Motor neuron (in vitro differentiated cells): ENCODE measurements around the gene MORC1. TPM values are rescaled to one million over a fixed set of nuclear protein-coding genes. Genes with fewer than 3 reads are reported as not detected.

Experiments used
- ATAC-seq, 8 experiments: fragments of 200-7000 bp; cut with Tn5 transposase; replicated peaks in 6 of 8; 2 replicates each; pipeline ENCODE4 v1.8.0; 2021; ENCODE audit warnings: mild to moderate bottlenecking in 8 of 8, moderate library complexity in 8 of 8
- H3K27ac ChIP-seq, 2 donors: fragments of 250-450 bp; sonication (Bioruptor Pico); 2 replicates each; pipeline ENCODE4 v1.9.0; 2021; ENCODE audit warnings: antibody characterized with exemption in 2 of 2, mild to moderate bottlenecking in 2 of 2, moderate library complexity in 1 of 2
- H3K4me1 ChIP-seq, 2 donors: fragments of 250-450 bp; sonication (Bioruptor Pico); replicated peaks in 1 of 2; 2 replicates each; pipeline ENCODE4 v1.6.1; 2021; ENCODE audit warnings: antibody characterized with exemption in 2 of 2, mild to moderate bottlenecking in 2 of 2, moderate library complexity in 1 of 2
- H3K4me3 ChIP-seq, 5 donors: fragments of 250-450 bp; sonication (Bioruptor Pico); 2 replicates each; pipeline ENCODE4 v1.9.0; 2021; ENCODE audit warnings: antibody characterized with exemption in 5 of 5, mild to moderate bottlenecking in 5 of 5, moderate library complexity in 4 of 5
- WGBS, 10 experiments: fragments of 450-650 bp; shearing (Covaris generic); methylation state at CpG; one replicate each; pipeline ENCODE4 v1.0.0; 2022; 5-methylcytosine and 5-hydroxymethylcytosine counted together
- in situ Hi-C, 9 experiments: fragments of 400-800 bp; cut with MboI; loops; one replicate each; pipeline ENCODE4 v1.15.0; 2021; ENCODE audit warnings: low sequenced_read_pairs in 9 of 9, low pct_unique_long_range_greater_than_20kb in 2 of 9; ENCODE audit not compliant: unreplicated experiment in 9 of 9
- total RNA-seq, 8 experiments: library from RNA; unstranded; fragments of 300-600 nt; gene quantifications; 2 replicates each; pipeline versions ENCODE4 v1.2.3 to v1.2.4, GENCODE V29; 2022

MORC1 gene
- total RNA-seq, 8 experiments from 2014 or later: 0.05 to 0.35 (median 0.14) TPM; not detected in 4

DNA sequence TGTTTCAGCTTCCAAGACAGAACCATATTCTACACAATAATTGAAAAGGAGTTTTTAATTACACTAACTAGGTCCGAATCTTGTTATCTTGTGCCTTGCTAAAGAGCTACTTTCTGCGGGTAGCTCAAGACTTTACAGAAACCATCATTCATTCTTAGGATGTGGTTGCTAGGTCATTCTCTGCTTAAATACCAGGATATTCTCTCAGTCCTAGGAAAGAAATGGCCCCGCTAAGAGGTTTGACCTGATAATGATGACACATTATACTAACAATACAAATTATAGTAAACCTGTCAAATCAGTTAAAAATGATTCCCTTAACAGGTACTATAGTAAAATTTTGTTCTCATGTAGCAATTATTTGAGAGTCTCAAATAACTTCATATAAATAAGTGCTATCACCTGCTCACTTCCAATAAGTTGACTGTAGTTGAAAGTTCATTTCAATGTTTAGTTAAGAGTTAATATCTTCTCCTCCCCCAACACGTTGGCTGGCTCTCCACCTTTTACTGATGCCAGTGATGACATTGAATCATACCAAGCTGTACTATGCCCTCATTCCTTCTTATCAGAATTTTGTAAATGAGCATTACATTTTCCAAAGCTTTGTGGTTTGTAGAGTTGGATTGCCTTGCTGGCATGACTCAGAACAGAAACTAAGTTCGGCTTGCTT lies 15.0 kb upstream of the MORC1 start:
- H3K27ac ChIP-seq: no peak overlapping the region

DNA sequence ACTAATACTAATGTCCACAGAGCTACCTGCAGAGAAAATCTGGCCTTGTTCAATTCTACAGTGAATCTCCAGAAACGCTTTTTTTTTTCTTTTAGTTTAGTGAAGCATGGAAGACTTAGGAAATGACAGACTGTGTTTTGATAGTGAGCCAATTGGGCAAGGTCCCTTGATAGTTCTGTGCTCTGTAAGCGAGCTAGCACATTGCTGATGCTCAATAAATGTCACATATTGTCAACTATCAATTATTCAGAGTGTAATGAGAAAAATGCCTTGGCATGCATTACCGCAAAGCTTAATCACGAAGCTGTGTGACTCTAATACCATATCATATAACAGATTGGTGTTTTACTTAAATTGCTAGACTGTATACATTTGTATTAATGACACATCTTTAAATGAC lies 13.3 kb upstream of the MORC1 start:
- WGBS, 10 experiments: 0 to 77% (median 32%) methylated on average over 1 to 4 of the region's 4 CpGs; no CpG with 5 or more reads in 2 of the 10 experiments
- peak in 5 of 8 experiments; percentile 48 to 81 (median 65) for ATAC-seq
- no peak overlapping the region for H3K27ac ChIP-seq
- H3K4me3 ChIP-seq: no peak overlapping the region
- peaks cover 0 to 5% of the 10 kb centered on the region in 2 donors for H3K4me1 ChIP-seq
- in situ Hi-C loops: no loop called here

More for the DNA sequence above, 15.0 kb upstream of the MORC1 start:
- in situ Hi-C loops: no loop called here
- peaks cover 0 to 8% of the 10 kb centered on the region in 2 donors for H3K4me1 ChIP-seq
- ATAC-seq: no peak
- 10 to 95% (median 76%) methylated on average over 2 to 5 of the region's 5 CpGs for WGBS, 10 experiments
- no peak overlapping the region for H3K4me3 ChIP-seq

DNA sequence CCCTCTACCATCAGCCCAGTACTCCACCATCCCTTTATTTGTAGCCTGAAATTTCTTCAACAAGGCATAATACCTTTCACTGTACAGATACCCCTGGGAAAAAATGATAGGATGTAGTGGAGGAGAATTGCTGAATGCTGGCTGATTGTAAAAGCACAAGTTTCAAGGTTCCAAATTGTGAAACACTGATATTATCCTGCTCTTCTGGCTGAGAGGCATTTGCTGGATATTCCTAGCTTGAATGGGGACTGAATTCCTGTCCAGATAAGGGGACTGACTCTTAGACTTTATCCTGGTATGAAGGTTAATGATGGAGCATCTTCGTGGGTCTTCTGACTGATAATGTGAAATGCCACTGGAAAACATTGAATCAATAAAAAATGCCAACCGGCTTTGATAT lies 9.6 kb upstream of the MORC1 start:
- in situ Hi-C loops: no loop called here
- H3K27ac ChIP-seq: no peak overlapping the region
- H3K4me3 ChIP-seq: no peak overlapping the region
- WGBS, 10 experiments: 0 to 100% (median 60%) methylated on average over 1 to 2 of the region's 2 CpGs; no CpG with 5 or more reads in 3 of the 10 experiments
- no peak for ATAC-seq
- H3K4me1 ChIP-seq: peaks cover 0 to 10% of the 10 kb centered on the region in 2 donors

DNA sequence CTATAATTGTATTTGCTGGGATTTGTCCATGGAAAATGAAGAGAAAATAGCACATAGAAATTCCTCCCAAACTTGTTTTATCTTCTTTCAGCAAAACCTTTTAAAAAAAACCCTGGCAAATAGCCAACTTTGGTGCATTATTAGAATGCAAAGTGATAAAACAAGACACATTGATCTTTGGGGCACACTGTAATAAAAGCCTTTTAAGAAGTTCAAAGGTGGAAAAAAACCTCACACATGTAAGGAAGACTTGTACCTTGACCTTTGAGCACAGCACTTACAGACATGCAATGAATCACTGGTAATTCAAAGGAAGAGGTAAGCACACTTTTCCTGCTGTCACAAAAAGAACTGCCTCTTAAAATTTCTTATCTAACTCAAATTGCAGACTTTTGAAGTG lies 8.0 kb upstream of the MORC1 start:
- no peak overlapping the region for H3K4me3 ChIP-seq
- in situ Hi-C loops: no loop called here
- peak in 1 of 8 experiments; percentile 24 for ATAC-seq
- H3K27ac ChIP-seq: no peak overlapping the region
- peaks cover 0 to 7% of the 10 kb centered on the region in 2 donors for H3K4me1 ChIP-seq

DNA sequence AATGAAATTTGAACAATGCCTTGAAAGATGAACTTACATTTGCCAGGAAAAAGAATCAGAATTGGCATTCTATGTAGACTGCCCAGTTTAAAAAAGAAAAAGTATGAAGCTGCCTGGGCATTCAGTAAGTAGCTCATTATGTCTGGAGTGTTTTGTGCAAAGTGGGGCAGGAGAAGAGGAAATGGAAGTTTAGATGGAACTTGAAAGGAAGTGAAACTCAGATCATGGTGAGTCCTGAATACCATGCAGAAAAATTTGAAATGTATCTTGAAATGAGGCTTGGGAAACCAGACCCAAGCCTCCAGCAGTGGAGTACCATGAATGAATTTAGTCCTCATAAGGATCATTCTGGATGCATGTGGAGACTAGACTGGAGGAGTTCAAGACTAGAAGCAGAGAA lies 4.8 kb upstream of the MORC1 start:
- H3K4me1 ChIP-seq: peaks cover 0 to 6% of the 10 kb centered on the region in 2 donors
- in situ Hi-C loops: no loop called here
- H3K27ac ChIP-seq: no peak overlapping the region
- H3K4me3 ChIP-seq: no peak overlapping the region
- no peak for ATAC-seq

DNA sequence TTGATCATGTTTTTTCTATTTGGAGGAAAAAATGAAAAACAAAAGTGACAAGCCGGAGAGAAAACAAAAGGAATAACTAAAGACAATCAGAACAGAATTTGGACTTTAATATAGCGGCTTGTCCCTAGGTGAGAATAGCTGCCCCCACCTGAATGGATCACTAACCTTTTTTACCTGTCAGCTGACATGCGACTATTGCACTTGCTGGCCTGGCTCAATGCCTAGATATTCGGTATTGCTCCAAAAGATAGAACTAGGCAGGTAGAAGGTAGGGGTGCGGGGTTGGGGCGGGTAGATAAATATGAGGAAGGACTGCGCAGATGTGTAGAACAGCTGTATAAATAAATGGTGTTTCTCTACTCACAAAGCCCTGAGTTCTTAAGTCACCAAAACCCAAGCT lies 650 bp upstream of the MORC1 start:
- in situ Hi-C loops: no loop called here
- no peak for ATAC-seq
- Histone ChIP-seq H3K27ac (no peak overlapping the region), H3K4me1 (peaks cover 0 to 4% of the 10 kb centered on the region in 2 donors), H3K4me3 (no peak overlapping the region)
- WGBS, 10 experiments: 27 to 100% (median 92%) methylated on average over 1 to 5 of the region's 7 CpGs; no CpG with 5 or more reads in 3 of the 10 experiments

DNA sequence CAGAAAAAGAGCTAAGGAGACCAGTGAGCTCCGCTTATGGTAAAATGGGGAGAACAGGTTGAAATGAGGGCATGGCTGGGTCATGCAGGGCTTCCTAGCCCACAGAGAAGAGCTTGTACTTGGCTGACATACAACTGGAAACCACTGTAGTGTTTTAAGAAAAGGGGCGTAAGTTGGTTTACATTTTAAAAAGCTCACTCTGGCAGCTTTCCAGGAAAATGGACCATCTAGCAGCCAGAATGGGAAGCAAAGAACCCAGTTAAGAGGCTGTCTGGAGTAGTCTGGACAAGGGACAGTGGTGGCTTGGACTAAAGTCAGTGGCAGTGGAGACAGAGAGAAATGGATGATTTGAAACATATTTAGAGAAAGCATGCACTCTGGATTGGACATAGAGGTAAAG lies 1.9 kb downstream of the MORC1 start:
- Histone ChIP-seq H3K4me1 (peaks cover 0 to 4% of the 10 kb centered on the region in 2 donors), H3K4me3 (no peak overlapping the region), H3K27ac (no peak overlapping the region)
- 54 to 100% (median 84%) methylated on average over 1 to 2 of the region's 2 CpGs; no CpG with 5 or more reads in 2 of the 10 experiments for WGBS, 10 experiments
- in situ Hi-C loops: no loop called here
- ATAC-seq: no peak

DNA sequence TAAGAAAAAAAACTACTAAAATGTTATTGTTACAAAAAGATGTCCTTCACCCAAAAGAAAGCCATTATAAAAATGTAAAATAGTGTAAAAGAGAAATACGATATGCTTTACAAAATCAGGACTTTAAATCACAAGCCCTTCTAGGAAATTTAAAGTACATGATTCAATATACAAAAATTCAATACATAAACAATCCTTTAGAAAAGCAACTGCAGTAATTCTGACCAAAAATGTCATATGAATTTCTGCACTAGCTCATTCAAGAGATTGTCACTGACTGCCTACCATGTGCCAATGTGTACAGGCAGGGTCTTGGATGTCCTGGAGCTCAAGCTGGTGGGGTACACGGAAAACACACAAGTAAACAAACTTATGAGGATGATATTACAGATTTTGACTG lies 2.5 kb downstream of the MORC1 start:
- no peak for ATAC-seq
- WGBS, 10 experiments: 0 to 90% (median 10%) methylated on average over 1 to 2 of the region's 2 CpGs; no CpG with 5 or more reads in 3 of the 10 experiments

DNA sequence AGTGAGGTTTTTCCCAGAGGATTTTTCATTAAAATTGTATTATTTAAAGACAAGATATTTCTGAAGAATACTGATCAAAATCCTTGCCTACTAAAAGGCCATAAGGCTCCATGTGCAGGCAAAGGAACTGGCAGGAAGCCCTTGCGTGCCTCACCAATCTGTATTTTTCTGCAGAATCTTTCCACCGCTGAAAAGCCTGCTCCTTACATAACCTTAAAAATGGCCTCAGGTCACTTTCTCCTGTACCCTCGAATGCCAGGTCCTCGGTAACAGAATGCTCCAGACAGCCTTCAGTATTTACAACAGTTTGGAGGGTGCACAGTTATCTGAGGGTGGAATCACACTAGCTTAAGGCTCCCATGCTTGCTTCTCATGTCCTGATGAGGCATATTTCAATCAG lies 3.2 kb downstream of the MORC1 start:
- Histone ChIP-seq H3K27ac (no peak overlapping the region), H3K4me3 (no peak overlapping the region), H3K4me1 (peaks cover 0 to 4% of the 10 kb centered on the region in 2 donors)
- in situ Hi-C loops: no loop called here
- no peak for ATAC-seq
- 0 to 100% (median 81%) methylated on average over 2 to 4 of the region's 4 CpGs; no CpG with 5 or more reads in 2 of the 10 experiments for WGBS, 10 experiments

More for the DNA sequence above, 2.5 kb downstream of the MORC1 start:
- H3K4me3 ChIP-seq: no peak overlapping the region
- in situ Hi-C loops: no loop called here
- no peak overlapping the region for H3K27ac ChIP-seq
- peaks cover 0 to 4% of the 10 kb centered on the region in 2 donors for H3K4me1 ChIP-seq

DNA sequence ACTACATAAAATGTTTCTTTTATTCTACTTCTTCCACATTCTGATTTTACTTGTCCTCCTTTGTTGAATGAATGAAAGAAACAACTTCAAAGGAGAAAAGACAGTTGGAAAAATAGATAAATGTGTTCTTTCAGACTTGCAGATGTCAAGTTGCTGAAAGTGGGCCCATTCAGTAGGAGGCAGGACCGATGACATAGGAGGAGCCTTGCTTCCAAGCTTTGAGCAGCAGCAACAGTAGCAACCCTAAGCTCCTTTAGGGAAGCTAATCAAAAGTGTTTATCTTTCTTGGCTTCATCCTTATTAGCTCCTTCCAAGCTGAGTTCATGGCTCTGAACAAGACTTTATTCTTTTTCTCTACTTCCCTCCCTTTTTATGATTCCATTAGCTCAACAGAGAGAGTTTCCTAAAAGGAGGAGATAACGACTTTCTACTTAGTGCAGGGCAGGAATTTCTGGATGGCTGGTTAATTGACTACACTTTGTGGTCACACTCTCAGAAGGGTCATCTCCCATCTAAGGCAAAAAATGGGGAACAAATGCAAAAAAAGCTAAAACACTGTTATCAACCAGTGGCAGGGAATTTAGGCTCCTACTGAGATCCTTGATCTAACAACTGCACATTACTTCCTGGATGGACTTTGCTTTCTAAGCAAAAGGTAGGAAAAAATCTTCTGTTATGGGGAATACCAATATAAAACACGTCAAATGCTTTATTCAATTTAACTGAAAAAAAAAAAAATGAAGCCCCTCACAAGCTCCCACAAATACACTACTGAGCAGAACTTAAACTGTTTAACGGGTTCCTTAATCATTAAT lies 4.8 kb downstream of the MORC1 start:
- in situ Hi-C loops: no loop called here
- Histone ChIP-seq H3K4me1 (peaks cover 0 to 4% of the 10 kb centered on the region in 2 donors), H3K27ac (no peak overlapping the region), H3K4me3 (no peak overlapping the region)
- 0 to 100% (median 61%) methylated on average over 1 to 4 of the region's 4 CpGs for WGBS, 10 experiments
- no peak for ATAC-seq

DNA sequence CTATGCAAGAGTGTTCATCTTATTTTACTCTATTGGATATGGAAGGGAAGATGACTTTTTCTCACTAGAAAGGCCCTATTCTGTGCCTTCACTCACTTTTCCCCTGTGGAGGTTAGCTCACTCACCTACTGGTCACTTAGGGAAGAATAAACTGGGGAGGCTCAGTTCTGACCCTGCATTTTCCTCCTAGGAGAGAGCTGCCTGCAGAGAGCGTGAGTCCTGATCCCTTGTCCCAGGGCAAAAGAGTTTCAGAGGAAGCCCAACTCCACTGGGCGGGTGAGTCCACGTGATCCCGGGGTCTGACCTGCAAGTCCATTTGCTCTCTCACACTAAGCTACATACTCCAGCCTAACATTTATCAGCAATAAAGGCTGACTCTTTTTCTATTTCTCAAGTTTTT lies 8.4 kb downstream of the MORC1 start:
- Histone ChIP-seq H3K4me3 (no peak overlapping the region), H3K4me1 (no peaks in the 10 kb centered on the region), H3K27ac (no peak overlapping the region)
- 0 to 100% (median 92%) methylated on average over 1 to 4 of the region's 4 CpGs; no CpG with 5 or more reads in 3 of the 10 experiments for WGBS, 10 experiments
- in situ Hi-C loops: no loop called here
- ATAC-seq: no peak

DNA sequence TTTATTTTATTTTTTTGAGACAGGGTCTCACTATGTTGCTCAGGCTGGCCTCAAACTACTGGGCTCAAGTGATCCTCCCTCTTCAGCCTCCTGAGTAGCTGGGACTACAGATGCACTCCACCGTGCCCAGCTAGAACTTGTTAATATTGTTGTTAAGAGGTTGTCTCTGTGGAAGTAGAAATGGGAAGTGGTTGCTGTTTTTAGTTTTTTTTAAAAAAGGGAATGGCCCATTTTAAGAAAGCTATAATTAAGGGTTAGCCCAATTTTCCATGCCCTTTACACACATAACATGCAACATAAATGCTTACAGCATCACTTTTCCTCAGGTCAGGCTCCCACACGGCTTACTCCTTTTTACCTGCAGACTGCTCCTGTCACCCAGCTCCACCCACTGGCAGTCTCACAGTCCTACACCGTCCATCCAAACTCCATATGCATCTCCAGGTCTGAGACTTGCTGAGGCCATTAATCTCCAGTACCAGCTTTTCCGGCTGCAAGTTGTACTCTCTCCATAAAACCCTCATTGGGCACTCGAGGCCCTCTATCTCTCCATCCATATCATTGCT lies 19.8 kb downstream of the MORC1 start:
- Histone ChIP-seq H3K4me3 (no peak overlapping the region), H3K27ac (no peak overlapping the region), H3K4me1 (no peaks in the 10 kb centered on the region)
- in situ Hi-C loops: no loop called here
- 0 to 100% (median 66%) methylated on average over 1 to 4 of the region's 5 CpGs; no CpG with 5 or more reads in 2 of the 10 experiments for WGBS, 10 experiments
- ATAC-seq: peak in 1 of 8 experiments; percentile 44

DNA sequence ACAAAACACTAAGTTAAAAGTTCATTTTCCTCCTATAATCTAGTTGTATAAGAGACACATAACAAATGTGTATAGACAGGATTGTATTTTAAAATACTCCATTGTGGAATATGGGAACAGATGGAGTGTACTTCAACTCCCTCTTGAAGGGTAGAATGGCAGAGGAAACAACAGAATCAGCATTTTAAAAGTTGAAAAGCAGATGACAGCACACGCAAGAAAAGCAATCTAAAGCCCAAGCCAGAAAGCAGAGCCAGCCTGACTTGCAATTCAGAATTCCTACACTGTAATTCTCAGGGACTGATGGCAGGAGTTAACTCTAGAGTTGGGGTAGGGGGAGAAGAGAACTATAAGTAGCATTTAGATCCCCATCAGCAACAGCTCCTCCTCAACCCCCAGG lies 22.8 kb downstream of the MORC1 start:
- Histone ChIP-seq H3K27ac (no peak overlapping the region), H3K4me1 (no peaks in the 10 kb centered on the region), H3K4me3 (no peak overlapping the region)
- in situ Hi-C loops: no loop called here
- WGBS, 10 experiments: 0 to 100% (median 78%) methylated on average over 1 of the region's 1 CpG; no CpG with 5 or more reads in 1 of the 10 experiments
- no peak for ATAC-seq
